ENCODE measurements around the gene SPRED3. TPM values are rescaled to one million over a fixed set of nuclear protein-coding genes. Genes with fewer than 3 reads are reported as not detected.

SPRED3 gene
- total and polyA plus RNA-seq, 2 donors (not counting 1 experiment from before 2014, with no cell fraction given), result 1.5 to 2.0 TPM

GRCh38 chr19:38346837-38347236 is 41.7 kb upstream of the SPRED3 start:
- Histone ChIP-seq H3K4me3 (replicated peaks in 1 of 4; ENCODE audit: control extremely low read depth in 1 of 4, insufficient read depth in 1 of 4, low read depth in 3 of 4, low read length in 4 of 4) (no peak overlapping the region), H4K20me1 (ENCODE audit: control insufficient read depth, extremely low read depth, insufficient read depth, low read length) (no peaks in the 10 kb centered on the region), H2AFZ (ENCODE audit: low read length) (no peak overlapping the region), H3K9ac (ENCODE audit: insufficient read depth, low read length) (no peak overlapping the region), H3K9me3 (ENCODE audit: control insufficient read depth, insufficient read depth, low read depth, low read length) (no peaks in the 10 kb centered on the region), H3K79me2 (ENCODE audit: control insufficient read depth, insufficient read depth, low read length) (no peaks in the 10 kb centered on the region), H3K4me2 (ENCODE audit: extremely low read depth, insufficient read depth, low read length) (no peak overlapping the region), H3K27ac (ENCODE audit: insufficient read depth, low read length) (no peak overlapping the region), H3K36me3 (ENCODE audit: control insufficient read depth, insufficient read depth, low read length) (no peaks in the 10 kb centered on the region), H3K4me1 (ENCODE audit: control insufficient read depth, extremely low read depth, insufficient read depth, low read length) (no peaks in the 10 kb centered on the region), H3K27me3 (ENCODE audit: control insufficient read depth, insufficient read depth, low read length) (no peaks in the 10 kb centered on the region)
- TF ChIP-seq CTCF (conservative IDR thresholded peaks at IDR 0.05 in 1 of 2, IDR thresholded peaks at IDR 0.05 in 1 of 2; ENCODE audit: low read depth in 1 of 2, low read length in 2 of 2) (no peak), EZH2 (IDR thresholded peaks at IDR 0.05; ENCODE audit: low read length, missing control alignments) (no peak)
- DNase-seq (ENCODE audit: low read depth in 2 of 2), result no peak

GRCh38 chr19:38350883-38351282 is 37.6 kb upstream of the SPRED3 start:
- Histone ChIP-seq H3K9ac (ENCODE audit: insufficient read depth, low read length) (no peak overlapping the region), H3K27me3 (ENCODE audit: control insufficient read depth, insufficient read depth, low read length) (no peaks in the 10 kb centered on the region), H3K36me3 (ENCODE audit: control insufficient read depth, insufficient read depth, low read length) (no peaks in the 10 kb centered on the region), H4K20me1 (ENCODE audit: control insufficient read depth, extremely low read depth, insufficient read depth, low read length) (no peaks in the 10 kb centered on the region), H3K9me3 (ENCODE audit: control insufficient read depth, insufficient read depth, low read depth, low read length) (no peaks in the 10 kb centered on the region), H2AFZ (ENCODE audit: low read length) (no peak overlapping the region), H3K4me3 (replicated peaks in 1 of 4; ENCODE audit: control extremely low read depth in 1 of 4, insufficient read depth in 1 of 4, low read depth in 3 of 4, low read length in 4 of 4) (no peak overlapping the region), H3K4me2 (ENCODE audit: extremely low read depth, insufficient read depth, low read length) (no peak overlapping the region), H3K4me1 (ENCODE audit: control insufficient read depth, extremely low read depth, insufficient read depth, low read length) (no peaks in the 10 kb centered on the region), H3K27ac (ENCODE audit: insufficient read depth, low read length) (no peak overlapping the region), H3K79me2 (ENCODE audit: control insufficient read depth, insufficient read depth, low read length) (no peaks in the 10 kb centered on the region)
- no peak for DNase-seq (ENCODE audit: low read depth in 2 of 2)
- TF ChIP-seq EZH2 (IDR thresholded peaks at IDR 0.05; ENCODE audit: low read length, missing control alignments) (no peak), CTCF (conservative IDR thresholded peaks at IDR 0.05 in 1 of 2, IDR thresholded peaks at IDR 0.05 in 1 of 2; ENCODE audit: low read depth in 1 of 2, low read length in 2 of 2) (no peak)

- Histone ChIP-seq H3K27ac (ENCODE audit: insufficient read depth, low read length) (no peak overlapping the region), H3K4me3 (replicated peaks in 1 of 4; ENCODE audit: control extremely low read depth in 1 of 4, insufficient read depth in 1 of 4, low read depth in 3 of 4, low read length in 4 of 4) (no peak overlapping the region), H2AFZ (ENCODE audit: low read length) (no peak overlapping the region), H3K4me2 (ENCODE audit: extremely low read depth, insufficient read depth, low read length) (no peak overlapping the region), H3K9me3 (ENCODE audit: control insufficient read depth, insufficient read depth, low read depth, low read length) (no peaks in the 10 kb centered on the region), H3K79me2 (ENCODE audit: control insufficient read depth, insufficient read depth, low read length) (no peaks in the 10 kb centered on the region), H3K27me3 (ENCODE audit: control insufficient read depth, insufficient read depth, low read length) (no peaks in the 10 kb centered on the region), H3K36me3 (ENCODE audit: control insufficient read depth, insufficient read depth, low read length) (no peaks in the 10 kb centered on the region), H3K9ac (ENCODE audit: insufficient read depth, low read length) (no peak overlapping the region), H3K4me1 (ENCODE audit: control insufficient read depth, extremely low read depth, insufficient read depth, low read length) (no peaks in the 10 kb centered on the region), H4K20me1 (ENCODE audit: control insufficient read depth, extremely low read depth, insufficient read depth, low read length) (no peaks in the 10 kb centered on the region)
- no peak for DNase-seq (ENCODE audit: low read depth in 2 of 2)
- no peak for TF ChIP-seq EZH2 (IDR thresholded peaks at IDR 0.05; ENCODE audit: low read length, missing control alignments)
Measured at GRCh38 chr19:38351865-38352395, 36.6 kb upstream of the SPRED3 start.

Measured in fibroblast of lung (primary cell).